ENCODE results near the gene TYMS.

Gene TYMS

GRCh38 chr18:657311-658000 is at the start of gene TYMS:
Gene TYMS (plus strand): TSS chr18:657653. CDS start chr18:657743, 90 bp downstream.
- H3K9ac ChIP-seq (ENCODE audit: low read length in 2 of 2) = peak within 1 kb of the TSS; percentile 28 to 42
- peaks cover 13% of the 10 kb centered on the region for H3K4me1 ChIP-seq (ENCODE audit: control insufficient read depth, insufficient read depth, low read length)
- H3K36me3 ChIP-seq (ENCODE audit: control insufficient read depth in 2 of 2, insufficient read depth in 2 of 2, low read length in 2 of 2) = no peaks in the 10 kb centered on the region
- no peaks in the 10 kb centered on the region for H3K9me3 ChIP-seq (ENCODE audit: control insufficient read depth in 2 of 2, low read length in 2 of 2)
- H3K27me3 ChIP-seq (ENCODE audit: control insufficient read depth in 1 of 2, insufficient read depth in 2 of 2, low read length in 2 of 2) = peaks cover 2 to 12% of the 10 kb centered on the region in 2 donors
- peak within 1 kb of the TSS; percentile 77 to 83 for H3K4me3 ChIP-seq (ENCODE audit: low read length in 2 of 2)
- H3K27ac ChIP-seq (ENCODE audit: low read length) = no peak within 1 kb of the TSS

- Histone ChIP-seq H3K36me3 (ENCODE audit: control insufficient read depth in 2 of 2, insufficient read depth in 2 of 2, low read length in 2 of 2) (no peaks in the 10 kb centered on the region), H3K9ac (ENCODE audit: low read length in 2 of 2) (no peak overlapping the region), H3K4me3 (ENCODE audit: low read length in 2 of 2) (no peak overlapping the region), H3K4me1 (ENCODE audit: control insufficient read depth, insufficient read depth, low read length) (no peaks in the 10 kb centered on the region), H3K27me3 (ENCODE audit: control insufficient read depth in 1 of 2, insufficient read depth in 2 of 2, low read length in 2 of 2) (no peaks in the 10 kb centered on the region), H3K9me3 (ENCODE audit: control insufficient read depth in 2 of 2, low read length in 2 of 2) (no peaks in the 10 kb centered on the region), H3K27ac (ENCODE audit: low read length) (no peak overlapping the region)
These were observed 49.5 kb upstream of the TYMS start for GRCh38 chr18:607930-608329.

- no peaks in the 10 kb centered on the region for H3K4me1 ChIP-seq (ENCODE audit: control insufficient read depth, insufficient read depth, low read length)
- H3K9ac ChIP-seq (ENCODE audit: low read length in 2 of 2) = no peak overlapping the region
- H3K27me3 ChIP-seq (ENCODE audit: control insufficient read depth in 1 of 2, insufficient read depth in 2 of 2, low read length in 2 of 2) = no peaks in the 10 kb centered on the region
- H3K36me3 ChIP-seq (ENCODE audit: control insufficient read depth in 2 of 2, insufficient read depth in 2 of 2, low read length in 2 of 2) = no peaks in the 10 kb centered on the region
- H3K9me3 ChIP-seq (ENCODE audit: control insufficient read depth in 2 of 2, low read length in 2 of 2) = no peaks in the 10 kb centered on the region
- H3K4me3 ChIP-seq (ENCODE audit: low read length in 2 of 2) = no peak overlapping the region
- H3K27ac ChIP-seq (ENCODE audit: low read length) = no peak overlapping the region
These were observed 47.1 kb upstream of the TYMS start for GRCh38 chr18:610214-610928.

GRCh38 chr18:612156-612555 is 45.3 kb upstream of the TYMS start:
- Histone ChIP-seq H3K4me3 (ENCODE audit: low read length in 2 of 2) (no peak overlapping the region), H3K4me1 (ENCODE audit: control insufficient read depth, insufficient read depth, low read length) (no peaks in the 10 kb centered on the region), H3K9me3 (ENCODE audit: control insufficient read depth in 2 of 2, low read length in 2 of 2) (no peaks in the 10 kb centered on the region), H3K27me3 (ENCODE audit: control insufficient read depth in 1 of 2, insufficient read depth in 2 of 2, low read length in 2 of 2) (no peaks in the 10 kb centered on the region), H3K9ac (ENCODE audit: low read length in 2 of 2) (no peak overlapping the region), H3K27ac (ENCODE audit: low read length) (no peak overlapping the region), H3K36me3 (ENCODE audit: control insufficient read depth in 2 of 2, insufficient read depth in 2 of 2, low read length in 2 of 2) (no peaks in the 10 kb centered on the region)

DNA sequence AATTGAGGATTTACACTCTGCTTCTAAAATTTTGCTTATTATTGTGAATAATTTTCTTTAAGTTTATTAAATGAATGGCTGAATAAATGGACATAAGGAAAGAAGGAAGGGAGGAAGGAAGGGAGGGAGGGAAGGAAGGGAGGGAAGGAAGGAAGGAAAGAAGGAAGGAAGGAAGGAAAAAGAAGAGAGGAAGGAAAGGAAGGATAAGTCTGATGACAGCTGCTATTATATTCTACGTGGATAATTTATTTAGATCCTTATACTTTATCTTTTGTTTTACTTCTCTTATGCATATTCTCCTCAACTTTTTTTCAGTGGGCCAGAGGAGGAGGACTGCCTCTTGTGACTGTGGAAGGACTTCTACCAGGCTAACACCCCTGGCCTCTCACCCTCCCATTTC is 43.3 kb upstream of the TYMS start:
- Histone ChIP-seq H3K9me3 (ENCODE audit: control insufficient read depth in 2 of 2, low read length in 2 of 2) (no peaks in the 10 kb centered on the region), H3K27me3 (ENCODE audit: control insufficient read depth in 1 of 2, insufficient read depth in 2 of 2, low read length in 2 of 2) (no peaks in the 10 kb centered on the region), H3K36me3 (ENCODE audit: control insufficient read depth in 2 of 2, insufficient read depth in 2 of 2, low read length in 2 of 2) (no peaks in the 10 kb centered on the region), H3K27ac (ENCODE audit: low read length) (no peak overlapping the region), H3K4me1 (ENCODE audit: control insufficient read depth, insufficient read depth, low read length) (no peaks in the 10 kb centered on the region), H3K4me3 (ENCODE audit: low read length in 2 of 2) (no peak overlapping the region), H3K9ac (ENCODE audit: low read length in 2 of 2) (no peak overlapping the region)

- no peak overlapping the region for H3K27ac ChIP-seq (ENCODE audit: low read length)
- no peaks in the 10 kb centered on the region for H3K36me3 ChIP-seq (ENCODE audit: control insufficient read depth in 2 of 2, insufficient read depth in 2 of 2, low read length in 2 of 2)
- H3K4me3 ChIP-seq (ENCODE audit: low read length in 2 of 2) = no peak overlapping the region
- no peaks in the 10 kb centered on the region for H3K4me1 ChIP-seq (ENCODE audit: control insufficient read depth, insufficient read depth, low read length)
- no peaks in the 10 kb centered on the region for H3K27me3 ChIP-seq (ENCODE audit: control insufficient read depth in 1 of 2, insufficient read depth in 2 of 2, low read length in 2 of 2)
- H3K9me3 ChIP-seq (ENCODE audit: control insufficient read depth in 2 of 2, low read length in 2 of 2) = no peaks in the 10 kb centered on the region
- H3K9ac ChIP-seq (ENCODE audit: low read length in 2 of 2) = no peak overlapping the region
These were observed 42.3 kb upstream of the TYMS start for GRCh38 chr18:615092-615521.

DNA sequence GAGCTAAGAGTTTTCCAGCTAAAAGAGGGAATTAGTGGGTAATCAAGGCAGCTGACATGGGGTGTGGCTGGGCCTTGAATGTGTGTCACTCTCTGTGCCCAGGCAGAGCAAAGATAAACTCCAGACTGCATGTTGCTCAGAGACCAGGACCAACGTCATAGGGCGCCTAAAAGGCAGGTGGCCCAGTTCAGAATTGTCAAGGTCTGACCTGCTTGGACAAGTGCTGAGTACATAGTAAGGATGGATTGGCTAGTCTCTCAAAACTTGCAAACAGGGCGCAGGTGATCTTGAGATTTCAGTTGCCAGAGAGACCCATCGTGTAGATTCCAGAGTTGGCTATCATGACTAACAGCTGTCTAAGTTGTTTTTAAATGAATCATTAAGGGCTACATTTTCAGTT is 41.7 kb upstream of the TYMS start:
- H3K27me3 ChIP-seq (ENCODE audit: control insufficient read depth in 1 of 2, insufficient read depth in 2 of 2, low read length in 2 of 2) = no peaks in the 10 kb centered on the region
- no peak overlapping the region for H3K27ac ChIP-seq (ENCODE audit: low read length)
- no peaks in the 10 kb centered on the region for H3K9me3 ChIP-seq (ENCODE audit: control insufficient read depth in 2 of 2, low read length in 2 of 2)
- H3K4me1 ChIP-seq (ENCODE audit: control insufficient read depth, insufficient read depth, low read length) = no peaks in the 10 kb centered on the region
- H3K36me3 ChIP-seq (ENCODE audit: control insufficient read depth in 2 of 2, insufficient read depth in 2 of 2, low read length in 2 of 2) = no peaks in the 10 kb centered on the region
- no peak overlapping the region for H3K4me3 ChIP-seq (ENCODE audit: low read length in 2 of 2)
- no peak overlapping the region for H3K9ac ChIP-seq (ENCODE audit: low read length in 2 of 2)

GRCh38 chr18:616380-616995 is 41.0 kb upstream of the TYMS start:
- no peaks in the 10 kb centered on the region for H3K27me3 ChIP-seq (ENCODE audit: control insufficient read depth in 1 of 2, insufficient read depth in 2 of 2, low read length in 2 of 2)
- H3K9me3 ChIP-seq (ENCODE audit: control insufficient read depth in 2 of 2, low read length in 2 of 2) = no peaks in the 10 kb centered on the region
- H3K4me3 ChIP-seq (ENCODE audit: low read length in 2 of 2) = no peak overlapping the region
- H3K27ac ChIP-seq (ENCODE audit: low read length) = no peak overlapping the region
- no peaks in the 10 kb centered on the region for H3K4me1 ChIP-seq (ENCODE audit: control insufficient read depth, insufficient read depth, low read length)
- no peaks in the 10 kb centered on the region for H3K36me3 ChIP-seq (ENCODE audit: control insufficient read depth in 2 of 2, insufficient read depth in 2 of 2, low read length in 2 of 2)
- H3K9ac ChIP-seq (ENCODE audit: low read length in 2 of 2) = no peak overlapping the region

- Histone ChIP-seq H3K9ac (ENCODE audit: low read length in 2 of 2) (no peak overlapping the region), H3K27ac (ENCODE audit: low read length) (no peak overlapping the region), H3K27me3 (ENCODE audit: control insufficient read depth in 1 of 2, insufficient read depth in 2 of 2, low read length in 2 of 2) (no peaks in the 10 kb centered on the region), H3K36me3 (ENCODE audit: control insufficient read depth in 2 of 2, insufficient read depth in 2 of 2, low read length in 2 of 2) (no peaks in the 10 kb centered on the region), H3K4me3 (ENCODE audit: low read length in 2 of 2) (no peak overlapping the region), H3K9me3 (ENCODE audit: control insufficient read depth in 2 of 2, low read length in 2 of 2) (no peaks in the 10 kb centered on the region), H3K4me1 (ENCODE audit: control insufficient read depth, insufficient read depth, low read length) (no peaks in the 10 kb centered on the region)
These were observed 39.4 kb upstream of the TYMS start for GRCh38 chr18:617970-618504.

DNA sequence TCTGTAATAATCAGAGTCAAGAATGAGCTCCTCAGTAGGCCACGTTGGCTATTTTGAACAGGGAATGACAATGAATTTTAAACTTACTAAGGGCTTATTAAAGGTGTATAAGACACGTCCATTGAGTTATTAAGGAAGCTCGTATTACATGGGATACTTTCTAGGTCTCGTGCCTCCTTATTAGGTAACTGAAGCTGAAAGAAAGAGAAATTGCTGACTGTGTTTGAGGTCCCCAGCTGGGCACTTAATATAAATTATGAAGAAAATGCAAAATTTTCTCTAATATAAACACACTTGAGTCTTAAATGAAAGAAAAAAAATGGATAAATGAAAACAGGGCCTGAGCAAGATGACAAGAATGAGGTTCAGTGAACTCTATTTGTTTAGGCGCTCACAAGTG is 38.8 kb upstream of the TYMS start:
- H3K4me1 ChIP-seq (ENCODE audit: control insufficient read depth, insufficient read depth, low read length) = no peaks in the 10 kb centered on the region
- no peaks in the 10 kb centered on the region for H3K36me3 ChIP-seq (ENCODE audit: control insufficient read depth in 2 of 2, insufficient read depth in 2 of 2, low read length in 2 of 2)
- no peak overlapping the region for H3K9ac ChIP-seq (ENCODE audit: low read length in 2 of 2)
- no peak overlapping the region for H3K27ac ChIP-seq (ENCODE audit: low read length)
- H3K9me3 ChIP-seq (ENCODE audit: control insufficient read depth in 2 of 2, low read length in 2 of 2) = no peaks in the 10 kb centered on the region
- no peak overlapping the region for H3K4me3 ChIP-seq (ENCODE audit: low read length in 2 of 2)
- no peaks in the 10 kb centered on the region for H3K27me3 ChIP-seq (ENCODE audit: control insufficient read depth in 1 of 2, insufficient read depth in 2 of 2, low read length in 2 of 2)
